ENCODE measurements around the gene DCXR. TPM values are rescaled to one million over a fixed set of nuclear protein-coding genes. Genes with fewer than 3 reads are reported as not detected.

The DCXR gene
- total and polyA plus RNA-seq, 2 of the 13 experiments (the other 11 are each of a cell fraction or from before 2014, with no cell fraction given): 287 to 311 TPM

DNA sequence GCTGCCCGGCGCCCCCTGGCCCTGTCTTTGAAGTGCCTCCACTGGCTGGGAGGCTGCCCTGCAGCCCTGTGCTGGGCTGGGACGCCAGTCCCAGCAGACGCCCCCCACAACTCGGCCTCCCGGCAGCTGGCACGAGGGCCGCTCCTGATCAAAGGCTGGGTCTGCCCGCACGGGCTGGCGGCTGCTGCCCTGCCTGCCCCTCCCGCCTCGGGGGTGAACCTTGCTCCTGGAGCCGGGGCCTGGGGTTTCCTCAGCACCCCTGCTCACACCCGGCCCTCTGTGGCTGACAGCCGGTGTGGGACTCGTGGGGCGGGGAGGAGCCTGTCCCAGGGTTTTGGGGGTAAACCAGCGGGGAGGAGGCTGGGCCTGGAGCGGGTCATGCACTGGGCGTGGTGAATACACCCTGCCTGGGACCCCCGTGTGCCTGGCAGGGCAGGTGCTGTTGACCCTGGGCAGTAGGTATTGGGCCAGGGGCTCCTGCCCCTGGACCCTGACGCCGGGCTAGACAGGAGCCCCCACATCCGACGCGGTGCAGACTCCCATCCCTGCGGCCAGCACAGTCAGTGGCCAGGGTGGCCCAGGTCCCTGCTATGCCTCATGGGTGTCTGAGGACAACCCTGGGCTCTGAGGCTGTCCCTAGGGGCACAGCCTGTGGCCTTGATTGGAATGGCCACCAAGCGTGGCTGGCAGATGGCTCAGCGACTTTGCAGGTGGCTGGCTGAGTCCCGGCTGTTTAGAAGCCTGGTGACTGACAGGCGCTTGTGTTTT is 36.5 kb downstream of the DCXR start (continued):
- peak; percentile 97 for TF ChIP-seq RXRA (CRISPR knock-in tag; IDR thresholded peaks at IDR 0.05)
- peak; percentile 93 for TF ChIP-seq NCOA2 (CRISPR knock-in tag; IDR thresholded peaks at IDR 0.05)
- peak; percentile 59; the same call in 1 of the 2 replicates for TF ChIP-seq DPF2 (CRISPR knock-in tag; IDR thresholded peaks at IDR 0.05; ENCODE audit: borderline replicate concordance, low read depth)
- TF ChIP-seq NR2F2 (IDR thresholded peaks at IDR 0.05; ENCODE audit: borderline replicate concordance, low read depth): no peak
- TF ChIP-seq RELA (CRISPR knock-in tag; IDR thresholded peaks at IDR 0.05): 0 out of 2 replicates have a peak, but pooled peaks have one; percentile 24
- TF ChIP-seq, protein P1, sequence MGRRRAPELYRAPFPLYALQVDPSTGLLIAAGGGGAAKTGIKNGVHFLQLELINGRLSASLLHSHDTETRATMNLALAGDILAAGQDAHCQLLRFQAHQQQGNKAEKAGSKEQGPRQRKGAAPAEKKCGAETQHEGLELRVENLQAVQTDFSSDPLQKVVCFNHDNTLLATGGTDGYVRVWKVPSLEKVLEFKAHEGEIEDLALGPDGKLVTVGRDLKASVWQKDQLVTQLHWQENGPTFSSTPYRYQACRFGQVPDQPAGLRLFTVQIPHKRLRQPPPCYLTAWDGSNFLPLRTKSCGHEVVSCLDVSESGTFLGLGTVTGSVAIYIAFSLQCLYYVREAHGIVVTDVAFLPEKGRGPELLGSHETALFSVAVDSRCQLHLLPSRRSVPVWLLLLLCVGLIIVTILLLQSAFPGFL (CRISPR knock-in tag; IDR thresholded peaks at IDR 0.05): no peak
- TF ChIP-seq FLYWCH1 (CRISPR knock-in tag; IDR thresholded peaks at IDR 0.05): no peak; the same call in 1 of the 2 replicates
- TF ChIP-seq YEATS2 (CRISPR knock-in tag; IDR thresholded peaks at IDR 0.05; ENCODE audit: borderline replicate concordance): peak; percentile 77; the same call in 1 of the 2 replicates
- TF ChIP-seq SIN3B (IDR thresholded peaks at IDR 0.05; ENCODE audit: low read length): no peak
- peak; percentile 85 for TF ChIP-seq GABPB1 (CRISPR knock-in tag; IDR thresholded peaks at IDR 0.05)
- peak; percentile 37; the same call in 1 of the 2 replicates for TF ChIP-seq ZMYM4 (CRISPR knock-in tag; IDR thresholded peaks at IDR 0.05)
- TF ChIP-seq TSC22D2 (CRISPR knock-in tag; IDR thresholded peaks at IDR 0.05; ENCODE audit: borderline replicate concordance): peak; percentile 80; the same call in 1 of the 2 replicates
- no peak for TF ChIP-seq ATF7 (IDR thresholded peaks at IDR 0.05)
- TF ChIP-seq ATF7 (CRISPR knock-in tag; IDR thresholded peaks at IDR 0.05): no peak; the same call in none of the 2 replicates
- 0 out of 2 replicates have a peak, but pooled peaks have one; percentile 49 for TF ChIP-seq NAIF1 (CRISPR knock-in tag; IDR thresholded peaks at IDR 0.05; ENCODE audit: borderline replicate concordance)
- no peak for TF ChIP-seq CENPT (CRISPR knock-in tag; IDR thresholded peaks at IDR 0.05; ENCODE audit: low read depth)
- peak; percentile 86; the same call in 1 of the 2 replicates for TF ChIP-seq ZFP36L1 (CRISPR knock-in tag; IDR thresholded peaks at IDR 0.05)
- TF ChIP-seq NPAS2 (CRISPR knock-in tag; IDR thresholded peaks at IDR 0.05; ENCODE audit: borderline replicate concordance): no peak
- TF ChIP-seq ZNF713 (CRISPR knock-in tag; IDR thresholded peaks at IDR 0.05): 0 out of 2 replicates have a peak, but pooled peaks have one; percentile 90
- TF ChIP-seq, protein P2, sequence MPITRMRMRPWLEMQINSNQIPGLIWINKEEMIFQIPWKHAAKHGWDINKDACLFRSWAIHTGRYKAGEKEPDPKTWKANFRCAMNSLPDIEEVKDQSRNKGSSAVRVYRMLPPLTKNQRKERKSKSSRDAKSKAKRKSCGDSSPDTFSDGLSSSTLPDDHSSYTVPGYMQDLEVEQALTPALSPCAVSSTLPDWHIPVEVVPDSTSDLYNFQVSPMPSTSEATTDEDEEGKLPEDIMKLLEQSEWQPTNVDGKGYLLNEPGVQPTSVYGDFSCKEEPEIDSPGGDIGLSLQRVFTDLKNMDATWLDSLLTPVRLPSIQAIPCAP (CRISPR knock-in tag; IDR thresholded peaks at IDR 0.05; ENCODE audit: low read depth): no peak
- peak; percentile 80; the same call in 1 of the 2 replicates for TF ChIP-seq ZNF121 (CRISPR knock-in tag; IDR thresholded peaks at IDR 0.05)
- TF ChIP-seq, protein P3, sequence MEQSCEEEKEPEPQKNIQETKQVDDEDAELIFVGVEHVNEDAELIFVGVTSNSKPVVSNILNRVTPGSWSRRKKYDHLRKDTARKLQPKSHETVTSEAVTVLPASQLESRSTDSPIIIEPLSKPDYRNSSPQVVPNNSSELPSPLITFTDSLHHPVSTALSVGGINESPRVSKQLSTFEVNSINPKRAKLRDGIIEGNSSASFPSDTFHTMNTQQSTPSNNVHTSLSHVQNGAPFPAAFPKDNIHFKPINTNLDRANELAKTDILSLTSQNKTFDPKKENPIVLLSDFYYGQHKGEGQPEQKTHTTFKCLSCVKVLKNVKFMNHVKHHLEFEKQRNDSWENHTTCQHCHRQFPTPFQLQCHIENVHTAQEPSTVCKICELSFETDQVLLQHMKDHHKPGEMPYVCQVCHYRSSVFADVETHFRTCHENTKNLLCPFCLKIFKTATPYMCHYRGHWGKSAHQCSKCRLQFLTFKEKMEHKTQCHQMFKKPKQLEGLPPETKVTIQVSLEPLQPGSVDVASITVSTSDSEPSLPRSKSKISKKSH (CRISPR knock-in tag; IDR thresholded peaks at IDR 0.05; ENCODE audit: borderline replicate concordance): no peak
- no peak for TF ChIP-seq SP1 (IDR thresholded peaks at IDR 0.05)
- peak; percentile 63 for TF ChIP-seq SP1 (CRISPR knock-in tag; IDR thresholded peaks at IDR 0.05)
